22Rv1 (cell line): ENCODE data around the gene ABCA1.

ENCODE experiments used
- H3K27ac ChIP-seq: fragments of 450-650 bp; 2 replicates; pipeline ENCODE4 v1.5.1; 2017
- ZFX ChIP-seq: fragments of 450-650 bp; IDR thresholded peaks from 2 replicates; pipeline ENCODE4 v1.6.1; 2017; ENCODE audit warnings: antibody characterized with exemption, borderline replicate concordance
- TF ChIP-seq, protein P1 (sequence below): fragments of 450-650 bp; IDR thresholded peaks from 2 replicates; pipeline ENCODE4 v1.5.1; 2017; ENCODE audit warnings: mild to moderate bottlenecking

Gene ABCA1

DNA sequence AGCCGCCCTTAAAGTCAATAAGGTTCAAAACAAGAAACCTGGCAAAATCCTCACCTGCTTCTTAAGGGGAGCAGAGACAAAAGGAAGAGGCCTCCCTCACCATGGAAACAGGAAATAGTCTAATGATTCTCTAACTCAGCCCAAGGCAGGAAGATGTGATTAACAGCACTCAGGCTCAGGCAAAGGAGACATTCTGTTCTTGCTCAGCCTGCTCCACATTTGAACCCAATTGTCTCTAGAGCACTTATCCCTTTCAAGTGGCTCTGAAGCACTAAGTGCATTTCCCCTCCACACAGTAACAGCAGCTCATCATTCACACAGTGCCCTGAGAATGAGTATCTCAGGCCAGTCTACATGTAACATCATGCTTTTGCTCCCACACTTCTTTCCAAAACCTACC lies 91.7 kb downstream of the ABCA1 start:
- TF ChIP-seq, protein P1, sequence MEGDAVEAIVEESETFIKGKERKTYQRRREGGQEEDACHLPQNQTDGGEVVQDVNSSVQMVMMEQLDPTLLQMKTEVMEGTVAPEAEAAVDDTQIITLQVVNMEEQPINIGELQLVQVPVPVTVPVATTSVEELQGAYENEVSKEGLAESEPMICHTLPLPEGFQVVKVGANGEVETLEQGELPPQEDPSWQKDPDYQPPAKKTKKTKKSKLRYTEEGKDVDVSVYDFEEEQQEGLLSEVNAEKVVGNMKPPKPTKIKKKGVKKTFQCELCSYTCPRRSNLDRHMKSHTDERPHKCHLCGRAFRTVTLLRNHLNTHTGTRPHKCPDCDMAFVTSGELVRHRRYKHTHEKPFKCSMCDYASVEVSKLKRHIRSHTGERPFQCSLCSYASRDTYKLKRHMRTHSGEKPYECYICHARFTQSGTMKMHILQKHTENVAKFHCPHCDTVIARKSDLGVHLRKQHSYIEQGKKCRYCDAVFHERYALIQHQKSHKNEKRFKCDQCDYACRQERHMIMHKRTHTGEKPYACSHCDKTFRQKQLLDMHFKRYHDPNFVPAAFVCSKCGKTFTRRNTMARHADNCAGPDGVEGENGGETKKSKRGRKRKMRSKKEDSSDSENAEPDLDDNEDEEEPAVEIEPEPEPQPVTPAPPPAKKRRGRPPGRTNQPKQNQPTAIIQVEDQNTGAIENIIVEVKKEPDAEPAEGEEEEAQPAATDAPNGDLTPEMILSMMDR = no peak
- TF ChIP-seq ZFX = no peak
- H3K27ac ChIP-seq = no peak overlapping the region

DNA sequence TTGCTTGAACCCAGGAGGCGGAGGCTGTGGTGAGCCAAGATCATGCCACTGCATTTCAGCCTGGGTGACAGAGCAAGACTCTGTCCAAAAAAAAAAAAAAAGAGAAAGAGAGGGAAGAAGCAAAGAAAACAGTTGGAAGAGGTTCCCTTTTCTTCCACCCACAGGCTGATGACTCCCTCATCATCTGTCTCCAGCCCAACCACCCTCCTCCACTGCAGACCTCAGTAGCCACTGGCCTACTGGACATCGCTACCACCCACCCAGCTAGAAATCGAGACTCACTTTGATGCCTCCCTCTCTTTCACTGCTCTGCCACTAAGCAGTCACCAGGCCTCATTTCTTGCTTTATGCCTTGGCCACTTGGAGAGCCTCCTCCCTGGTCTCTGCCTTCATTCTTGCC lies 92.8 kb downstream of the ABCA1 start:
- TF ChIP-seq, protein P1 = no peak
- TF ChIP-seq ZFX = no peak
- no peak overlapping the region for H3K27ac ChIP-seq

DNA sequence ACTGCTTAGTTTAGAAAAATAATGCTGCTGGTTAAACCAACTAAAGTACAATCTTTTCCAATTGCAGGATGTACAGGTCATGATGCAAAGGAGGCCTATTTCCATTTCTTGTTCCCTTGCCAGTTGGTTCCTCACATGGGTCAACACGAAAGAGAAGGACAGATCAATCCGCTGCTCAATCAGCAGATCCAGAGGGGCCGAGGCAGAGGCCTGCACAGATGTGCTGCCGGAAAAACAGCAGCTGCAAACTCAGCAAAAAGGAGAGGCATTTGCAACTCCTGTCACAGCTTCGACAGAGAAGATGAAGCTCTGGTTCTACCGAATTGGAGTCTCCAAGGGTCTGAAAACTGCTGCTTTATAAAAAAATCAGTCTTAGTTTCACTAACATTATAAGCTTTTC lies 94.3 kb downstream of the ABCA1 start:
- H3K27ac ChIP-seq = no peak overlapping the region
- TF ChIP-seq, protein P1 = no peak
- TF ChIP-seq ZFX = no peak

DNA sequence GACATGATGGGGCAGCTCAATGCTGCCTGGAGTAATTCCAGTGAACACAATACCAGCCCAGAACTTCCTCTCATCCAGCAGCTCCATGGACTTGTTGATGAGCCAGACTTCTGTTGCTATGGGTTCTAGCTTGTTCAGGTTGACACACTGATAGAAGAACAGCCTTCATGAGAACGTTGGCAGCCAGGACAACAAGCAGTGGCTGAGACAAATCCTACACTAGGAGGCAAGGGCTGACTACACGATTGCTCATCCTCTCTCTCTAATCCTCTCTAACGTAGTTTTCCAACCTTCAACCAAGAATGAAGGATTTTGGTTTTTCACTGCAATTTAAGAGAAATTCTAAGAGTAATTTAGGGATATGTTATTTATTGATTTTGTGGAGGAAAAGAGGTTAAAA lies 96.3 kb downstream of the ABCA1 start:
- TF ChIP-seq, protein P1 = no peak
- TF ChIP-seq ZFX = no peak
- H3K27ac ChIP-seq = no peak overlapping the region

DNA sequence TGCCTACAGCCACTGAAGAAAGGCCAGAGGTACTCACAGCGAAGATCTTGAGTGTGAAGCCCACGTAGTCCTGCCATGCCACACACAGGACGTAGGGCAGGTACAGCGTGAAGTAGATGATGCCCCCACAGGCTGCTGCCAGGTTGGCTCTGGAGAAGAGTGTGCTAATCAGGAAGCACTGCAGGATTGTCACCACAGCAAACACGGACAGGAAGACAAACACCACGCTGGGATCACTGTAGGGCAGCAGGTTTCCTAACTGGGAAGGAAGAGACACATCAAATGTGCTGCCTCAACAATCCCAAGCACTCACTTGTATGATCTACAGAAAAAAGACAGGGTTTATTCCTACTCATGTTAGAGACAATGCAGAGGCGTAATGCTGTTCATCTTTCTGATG lies 101.0 kb downstream of the ABCA1 start:
- no peak overlapping the region for H3K27ac ChIP-seq
- TF ChIP-seq, protein P1 = no peak
- TF ChIP-seq ZFX = no peak

DNA sequence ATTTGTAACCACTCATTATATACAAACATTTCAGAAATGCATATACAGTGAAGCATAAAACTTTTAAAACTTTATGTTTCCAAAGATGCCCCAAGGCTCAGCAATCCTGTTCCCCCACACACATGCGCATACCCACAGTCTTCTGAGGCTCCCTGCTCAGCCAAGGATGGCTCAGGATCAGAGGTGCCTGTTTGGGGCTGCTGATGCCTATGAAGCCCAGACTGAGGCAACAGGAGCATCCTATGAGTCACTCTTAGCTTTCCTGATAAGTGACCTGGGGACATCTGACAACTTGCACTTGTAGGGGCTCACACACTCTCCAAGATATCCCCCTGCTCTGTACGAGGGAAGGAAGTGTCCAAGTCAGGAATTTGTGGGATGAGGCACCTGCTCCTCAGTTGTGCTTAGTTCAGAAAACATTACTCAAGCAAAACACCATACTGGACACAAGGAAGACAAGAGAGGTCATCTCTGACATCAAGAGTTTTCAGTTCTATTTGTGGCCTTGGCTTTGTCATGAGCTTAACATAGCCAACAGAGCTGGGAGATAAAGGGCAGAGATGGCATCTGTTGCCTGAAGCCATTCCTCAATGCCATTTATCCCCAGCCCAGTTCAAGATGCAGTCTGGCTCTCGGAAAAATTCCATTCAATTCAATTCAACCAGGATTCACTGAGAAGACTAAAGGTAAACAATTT lies 101.7 kb downstream of the ABCA1 start:
- TF ChIP-seq, protein P1 = no peak
- no peak for TF ChIP-seq ZFX
- no peak overlapping the region for H3K27ac ChIP-seq

DNA sequence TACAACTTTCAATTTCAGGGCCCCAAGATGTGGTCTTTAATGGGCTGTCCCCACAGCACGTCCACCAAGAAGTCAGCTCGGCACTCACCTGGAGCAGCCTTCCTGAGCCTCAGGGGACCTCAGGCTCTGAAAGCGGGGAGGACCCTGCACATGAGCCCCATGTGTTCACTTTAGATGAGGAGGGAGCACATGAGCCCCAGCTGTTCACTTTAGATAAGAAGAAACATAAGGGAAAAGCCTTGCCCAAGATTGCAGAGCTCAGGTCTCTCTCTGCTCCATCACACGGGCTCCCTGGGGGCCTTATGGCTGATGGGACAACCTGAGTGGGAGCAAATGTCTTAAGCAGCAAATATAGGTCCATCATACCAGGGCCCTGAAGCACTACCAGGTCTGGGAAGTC lies 107.6 kb downstream of the ABCA1 start:
- H3K27ac ChIP-seq = no peak overlapping the region
- TF ChIP-seq ZFX = no peak
- TF ChIP-seq, protein P1 = no peak
